Panc1 (cell line): ENCODE measurements around the gene TLE3. TPM values are rescaled to one million over a fixed set of nuclear protein-coding genes. Genes with fewer than 3 reads are reported as not detected.

ENCODE experiments used
- ATAC-seq: fragments of 200-7000 bp; cut with Tn5 transposase; 2 replicates; pipeline ENCODE4 v1.9.1; 2020; ENCODE audit warnings: mild to moderate bottlenecking, moderate library complexity
- BruUV-seq: library from RNA; stranded (reverse); fragments of 400-500 nt; replicated peaks from 2 replicates; lab custom pipeline; 2021; lab: Mats Ljungman, UMichigan
- CTCF ChIA-PET: fragments of 300-600 bp; sonication (Branson Sonifier 250); formaldehyde crosslinking; loops from one replicate; lab custom pipeline; 2022; ENCODE audit warnings: antibody characterized with exemption; lab: Charles Lee
- POLR2A ChIA-PET: fragments of 300-600 bp; sonication (Branson Sonifier 250); formaldehyde crosslinking; loops from one replicate; lab custom pipeline; 2022; ENCODE audit warnings: antibody characterized with exemption; lab: Charles Lee
- DNase-seq: peaks from one replicate; pipeline ENCODE4 v3.0.0-alpha.2; 2010; ENCODE audit warnings: low read depth, low spot score
- H3K27ac ChIP-seq: 2 replicates; pipeline ENCODE4 v1.5.1; 2011; ENCODE audit warnings: mild to moderate bottlenecking, low read length, inconsistent platforms
- H3K27me3 ChIP-seq: fragments of 200-500 bp; sonication (Bioruptor generic); 2 replicates; pipeline ENCODE4 v1.6.0; 2014; ENCODE audit warnings: low read length, inconsistent platforms; ENCODE audit not compliant: control insufficient read depth, insufficient read depth
- H3K36me3 ChIP-seq: fragments of 200-500 bp; sonication (Bioruptor generic); 2 replicates; pipeline ENCODE4 v1.5.1; 2014; ENCODE audit warnings: inconsistent platforms, mild to moderate bottlenecking, low read length, moderate library complexity; ENCODE audit not compliant: control insufficient read depth, insufficient read depth
- H3K4me1 ChIP-seq: 2 replicates; pipeline ENCODE4 v1.5.1; 2011; ENCODE audit warnings: inconsistent platforms, mild to moderate bottlenecking, low read length, moderate library complexity; ENCODE audit not compliant: control insufficient read depth, insufficient read depth
- H3K4me3 ChIP-seq, 2 experiments: 2 replicates each; pipeline ENCODE4 v1.5.1; 2011 to 2012; ENCODE audit warnings: low read depth in 2 of 2, low read length in 2 of 2, mild to moderate bottlenecking in 2 of 2, inconsistent platforms in 1 of 2, moderate library complexity in 1 of 2
- H3K9me3 ChIP-seq: fragments of 200-500 bp; sonication (Bioruptor generic); 2 replicates; pipeline ENCODE4 v1.5.1; 2014; ENCODE audit warnings: low read depth, mild to moderate bottlenecking, inconsistent platforms, low read length, moderate library complexity; ENCODE audit not compliant: control insufficient read depth, insufficient read depth
- CTCF ChIP-seq: fragments of 450-650 bp; IDR thresholded peaks from 2 replicates; pipeline ENCODE4 v1.5.1; 2017; ENCODE audit warnings: mild to moderate bottlenecking
- POLR2AphosphoS5 ChIP-seq: IDR thresholded peaks from 2 replicates; pipeline ENCODE4 v1.6.1; 2012; ENCODE audit warnings: mild to moderate bottlenecking, low read depth, low read length, moderate library complexity
- REST ChIP-seq, 2 experiments: IDR thresholded peaks; 2 replicates each; pipeline ENCODE4 v1.6.1; 2011 to 2012; ENCODE audit warnings: low read depth in 2 of 2, control low read depth in 1 of 2, low read length in 1 of 2, mild to moderate bottlenecking in 1 of 2, moderate library complexity in 1 of 2; ENCODE audit not compliant: insufficient read depth in 1 of 2
- SIN3A ChIP-seq: IDR thresholded peaks from 2 replicates; pipeline ENCODE4 v1.6.1; 2012; ENCODE audit warnings: low read depth, mild to moderate bottlenecking, low read length, moderate library complexity, borderline replicate concordance; ENCODE audit not compliant: insufficient read depth
- TCF7L2 ChIP-seq: IDR thresholded peaks from 2 replicates; pipeline ENCODE4 v1.6.1; 2011; ENCODE audit warnings: mild to moderate bottlenecking, low read depth, low read length, inconsistent platforms
- in situ Hi-C: cut with HindIII; loops from 2 replicates; pipeline ENCODE4 v1.10.0; 2016; ENCODE audit warnings: low sequenced_read_pairs, low pct_unique_long_range_greater_than_20kb
- intact Hi-C: fragments of 100-400 bp; cut with micrococcal nuclease; formaldehyde crosslinking; loops from one replicate; pipeline ENCODE4 v1.10.0; 2022; ENCODE audit not compliant: unreplicated experiment
- total RNA-seq: library from RNA; stranded (reverse); gene quantifications from one replicate; pipeline ENCODE4 v1.2.1, GENCODE V29; 2021; ENCODE audit not compliant: unreplicated experiment

TLE3 gene
- total RNA-seq, 1 experiment from 2014 or later: 132 TPM

GRCh38 chr15:70054366-70054765 is 43.4 kb downstream of the TLE3 start:
- TF ChIP-seq REST (IDR thresholded peaks at IDR 0.05; ENCODE audit: insufficient read depth in 1 of 2, low read depth in 2 of 2, low read length in 1 of 2) (no peak), CTCF (no peak), SIN3A (no peak), TCF7L2 (no peak), POLR2AphosphoS5 (no peak)
- no peaks in the 10 kb centered on the region for H3K9me3 ChIP-seq
- in situ Hi-C loops (no loop called here), intact Hi-C loops (no loop called here)
- DNase-seq: no peak
- H3K27ac ChIP-seq: no peak overlapping the region
- POLR2A ChIA-PET: no interaction called here
- no peaks in the 10 kb centered on the region for H3K27me3 ChIP-seq
- H3K4me1 ChIP-seq: peaks cover 3% of the 10 kb centered on the region; the same call in 1 of the 2 replicates
- ATAC-seq: no peak
- no peak overlapping the region for H3K4me3 ChIP-seq
- no TSS peak for BruUV-seq
- H3K36me3 ChIP-seq: peaks cover 22% of the 10 kb centered on the region
- CTCF ChIA-PET: no interaction called here

GRCh38 chr15:70053716-70054229 is 43.9 kb downstream of the TLE3 start:
- in situ Hi-C loops (no loop called here), intact Hi-C loops (no loop called here)
- Histone ChIP-seq H3K27me3 (no peaks in the 10 kb centered on the region), H3K27ac (no peak overlapping the region), H3K4me3 (no peak overlapping the region), H3K36me3 (peaks cover 20% of the 10 kb centered on the region), H3K9me3 (no peaks in the 10 kb centered on the region), H3K4me1 (peaks cover 3% of the 10 kb centered on the region; the same call in 1 of the 2 replicates)
- BruUV-seq: no TSS peak
- DNase-seq (no peak), ATAC-seq (no peak)
- POLR2A ChIA-PET: no interaction called here
- TF ChIP-seq SIN3A: no peak
- no peak for TF ChIP-seq TCF7L2
- TF ChIP-seq REST (IDR thresholded peaks at IDR 0.05; ENCODE audit: insufficient read depth in 1 of 2, low read depth in 2 of 2, low read length in 1 of 2): no peak
- no peak for TF ChIP-seq CTCF
- TF ChIP-seq POLR2AphosphoS5: no peak
- CTCF ChIA-PET: no interaction called here
